H1 (cell line): ENCODE results near the gene ME1. TPM values are rescaled to one million over a fixed set of nuclear protein-coding genes. Genes with fewer than 3 reads are reported as not detected.
A peak's percentile ranks its signal among the peaks of the same experiment; 100 is the strongest.

Source experiments
- ATF3 ChIP-seq: IDR thresholded peaks from 2 replicates; pipeline ENCODE4 v1.6.1; 2011; ENCODE audit warnings: low read depth, mild to moderate bottlenecking, low read length; ENCODE audit not compliant: insufficient read depth
- BACH1 ChIP-seq: IDR thresholded peaks from 2 replicates; pipeline ENCODE4 v1.6.1; 2012; ENCODE audit warnings: low read length, improper control_type of control experiment
- CHD1 ChIP-seq: IDR thresholded peaks from 2 replicates; pipeline ENCODE4 v1.6.1; 2012; ENCODE audit warnings: low read depth, low read length, improper control_type of control experiment
- CREB1 ChIP-seq: IDR thresholded peaks from 2 replicates; pipeline ENCODE4 v1.6.1; 2012; ENCODE audit warnings: inconsistent platforms
- HDAC6 ChIP-seq: IDR thresholded peaks from one replicate; pipeline ENCODE4 v1.7.1; 2012; ENCODE audit warnings: low read depth, mild to moderate bottlenecking, inconsistent platforms, low read length, moderate library complexity
- KDM1A ChIP-seq: fragments of 200-600, 300-600 bp; sonication (generic); IDR thresholded peaks from 2 replicates; pipeline ENCODE4 v1.7.1; 2016; ENCODE audit warnings: mild to moderate bottlenecking, low read length, borderline replicate concordance
- KDM4A ChIP-seq: IDR thresholded peaks from one replicate; pipeline ENCODE4 v1.7.1; 2012; ENCODE audit warnings: low read depth, mild to moderate bottlenecking, moderate library complexity, low read length, inconsistent platforms; ENCODE audit not compliant: severe bottlenecking
- MAFK ChIP-seq: IDR thresholded peaks from 2 replicates; pipeline ENCODE4 v1.6.1; 2012; ENCODE audit warnings: low read depth, mild to moderate bottlenecking, improper control_type of control experiment, low read length
- POLR2AphosphoS5 ChIP-seq: IDR thresholded peaks from 2 replicates; pipeline ENCODE4 v1.6.1; 2011; ENCODE audit warnings: low read depth, low read length
- RNF2 ChIP-seq: fragments of 200-900, 300-1000 bp; sonication (generic); IDR thresholded peaks from 2 replicates; pipeline ENCODE4 v1.7.1; 2016; ENCODE audit warnings: borderline replicate concordance, low read depth, mild to moderate bottlenecking, antibody characterized with exemption, low read length; ENCODE audit not compliant: poor library complexity, severe bottlenecking; ENCODE audit errors: missing control alignments
- RXRA ChIP-seq: IDR thresholded peaks from 2 replicates; pipeline ENCODE4 v1.6.1; 2011; ENCODE audit warnings: low read depth, mild to moderate bottlenecking, low read length, moderate library complexity; ENCODE audit not compliant: insufficient read depth
- SIRT6 ChIP-seq: IDR thresholded peaks from one replicate; pipeline ENCODE4 v1.7.1; 2012; ENCODE audit warnings: low read length, inconsistent platforms
- SIX5 ChIP-seq: IDR thresholded peaks from 2 replicates; pipeline ENCODE4 v1.6.1; 2011; ENCODE audit warnings: mild to moderate bottlenecking, low read depth, low read length
- SP1 ChIP-seq: IDR thresholded peaks from 2 replicates; pipeline ENCODE4 v1.6.1; 2011; ENCODE audit warnings: low read depth, low read length
- SP2 ChIP-seq: IDR thresholded peaks from 2 replicates; pipeline ENCODE4 v1.6.1; 2012; ENCODE audit warnings: mild to moderate bottlenecking, low read length, inconsistent platforms
- SUZ12 ChIP-seq: fragments of 200-600 bp; sonication (generic); IDR thresholded peaks from 2 replicates; pipeline ENCODE4 v1.6.1; 2012; ENCODE audit warnings: mild to moderate bottlenecking, inconsistent platforms, low read length, moderate library complexity, mixed read lengths
- TEAD4 ChIP-seq: IDR thresholded peaks from 2 replicates; pipeline ENCODE4 v1.6.1; 2012; ENCODE audit warnings: low read depth, low read length, inconsistent platforms, mixed read lengths
- polyA plus RNA-seq, 7 experiments: library from polyadenylated mRNA; depleted of rRNA in 3 of 7; stranded (reverse) in 5 of 7; unstranded in 2 of 7; fragments of >200 nt in 5 of 7; fragments of 200-250 nt in 2 of 7; gene quantifications; 1 replicate in 5 of 7; 2 replicates in 1 of 7; 4 replicates in 1 of 7; pipeline versions ENCODE4 v1.2.1 to v1.2.3, GENCODE V29; 2011 to 2013; ENCODE audit warnings: missing spikeins in 2 of 7, mixed read lengths in 2 of 7
- total RNA-seq: library from RNA; stranded (reverse); fragmentation: NEBNext Ultra II Directional; extraction: Animal tissue kit (Norgen Biotek cat#: 25700); gene quantifications from 2 replicates; pipeline ENCODE4 v1.2.1, GENCODE V29; 2021

Gene ME1
- total and polyA plus RNA-seq, 2 of the 8 experiments (the other 6 are each of a cell fraction or from before 2014, with no cell fraction given) = 1.3 to 3.9 TPM

DNA sequence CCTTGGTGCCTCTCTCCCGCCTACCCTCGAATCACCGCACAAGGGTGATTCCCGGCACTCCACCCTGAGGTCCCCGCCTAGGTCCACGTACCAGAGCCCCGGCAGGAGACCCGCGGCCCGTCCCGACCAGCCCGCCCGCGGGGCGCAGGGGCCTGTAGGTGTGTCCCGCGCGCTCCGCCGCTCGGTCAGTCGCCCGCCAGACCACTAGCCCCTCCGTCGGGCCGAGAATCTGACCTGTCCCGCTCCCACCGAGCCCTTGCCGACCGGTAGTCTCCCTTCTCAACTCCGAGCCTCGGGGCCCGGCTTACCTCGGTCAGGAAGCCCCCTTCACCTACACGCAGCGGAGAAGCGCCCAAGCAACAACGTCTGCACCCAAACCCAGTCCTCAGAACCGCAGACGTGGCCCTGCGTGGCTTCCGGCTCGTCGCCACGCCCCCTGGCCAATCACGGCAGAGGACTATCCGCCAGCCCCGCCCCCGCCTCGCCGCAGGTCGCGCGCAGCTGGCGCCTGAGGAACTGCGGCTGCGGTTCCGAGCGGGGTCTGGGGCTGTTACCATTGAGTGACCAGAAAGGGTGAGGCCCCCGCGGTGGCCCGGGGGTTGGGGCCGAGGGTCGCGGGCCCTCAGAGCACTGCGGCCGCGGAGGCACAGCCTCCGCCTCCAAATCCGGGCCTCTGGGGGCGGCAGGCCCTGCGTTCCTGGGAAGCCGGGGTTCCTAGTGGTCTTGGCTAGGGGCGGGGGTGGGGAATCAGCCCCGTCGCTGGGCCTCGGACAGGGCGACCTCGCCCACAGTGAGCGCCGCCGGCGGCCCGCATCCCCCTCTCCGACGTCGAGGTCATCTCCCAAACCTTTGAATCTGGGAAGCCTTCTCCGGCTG is 237.7 kb downstream of the ME1 start, which contains the start of the genes PGM3 and RWDD2A (continued):
- TF ChIP-seq SUZ12 (no peak), MAFK (no peak), KDM1A (no peak), SP1 (no peak), KDM4A (peak; percentile 33), SIRT6 (no peak), POLR2AphosphoS5 (peak; percentile 67; the same call in 1 of the 2 replicates), ATF3 (no peak), RNF2 (no peak), SP2 (no peak), RXRA (no peak), CREB1 (peak; percentile 62), SIX5 (no peak), HDAC6 (no peak), CHD1 (no peak), BACH1 (no peak), TEAD4 (no peak)
